WERI-Rb-1 (cell line): ENCODE measurements around the gene OSTM1.

Experiments used
- DNase-seq: peaks from one replicate; pipeline ENCODE4 v3.0.0-alpha.2; 2020
- H3K27ac ChIP-seq: fragments of 250-450 bp; sonication (Bioruptor Pico); 2 replicates; pipeline ENCODE4 v1.5.1; 2020; ENCODE audit warnings: mild to moderate bottlenecking, moderate library complexity
- H3K27me3 ChIP-seq: fragments of 250-450 bp; sonication (Bioruptor Pico); 2 replicates; pipeline ENCODE4 v1.5.1; 2021; ENCODE audit warnings: mild to moderate bottlenecking, low read depth, moderate library complexity; ENCODE audit not compliant: insufficient read depth, severe bottlenecking
- H3K36me3 ChIP-seq: fragments of 250-450 bp; sonication (Bioruptor Pico); 2 replicates; pipeline ENCODE4 v1.5.1; 2020; ENCODE audit warnings: mild to moderate bottlenecking, moderate library complexity
- H3K4me3 ChIP-seq: 2 replicates; pipeline ENCODE4 v1.5.1; 2011; ENCODE audit warnings: low read depth, mild to moderate bottlenecking, control low read depth, low read length
- H3K9me3 ChIP-seq: fragments of 250-450 bp; sonication (Bioruptor Pico); 2 replicates; pipeline ENCODE4 v1.5.1; 2021; ENCODE audit warnings: mild to moderate bottlenecking, moderate library complexity; ENCODE audit not compliant: severe bottlenecking
- CTCF ChIP-seq: IDR thresholded peaks from 2 replicates; pipeline ENCODE4 v1.5.1; 2011; ENCODE audit warnings: low read depth, mild to moderate bottlenecking, control low read depth, inconsistent platforms, low read length

The OSTM1 gene

GRCh38 chr6:108115598-108116058 is 41.1 kb upstream of the OSTM1 start:
- H3K27me3 ChIP-seq: peaks cover 5% of the 10 kb centered on the region
- peak; percentile 61 for DNase-seq
- H3K4me3 ChIP-seq: no peak overlapping the region
- no peaks in the 10 kb centered on the region for H3K36me3 ChIP-seq
- H3K9me3 ChIP-seq: no peaks in the 10 kb centered on the region
- no peak overlapping the region for H3K27ac ChIP-seq
- peak; percentile 74 for TF ChIP-seq CTCF

- peaks cover 5% of the 10 kb centered on the region for H3K27me3 ChIP-seq
- no peaks in the 10 kb centered on the region for H3K36me3 ChIP-seq
- no peaks in the 10 kb centered on the region for H3K9me3 ChIP-seq
- no peak overlapping the region for H3K27ac ChIP-seq
- H3K4me3 ChIP-seq: no peak overlapping the region
- TF ChIP-seq CTCF: no peak
- DNase-seq: no peak
These were observed 40.5 kb upstream of the OSTM1 start for GRCh38 chr6:108114841-108115597.

GRCh38 chr6:108113557-108114519 is 39.3 kb upstream of the OSTM1 start:
- H3K27ac ChIP-seq: no peak overlapping the region
- H3K9me3 ChIP-seq: no peaks in the 10 kb centered on the region
- peaks cover 5% of the 10 kb centered on the region for H3K27me3 ChIP-seq
- DNase-seq: no peak
- H3K4me3 ChIP-seq: no peak overlapping the region
- no peaks in the 10 kb centered on the region for H3K36me3 ChIP-seq
- no peak for TF ChIP-seq CTCF

DNA sequence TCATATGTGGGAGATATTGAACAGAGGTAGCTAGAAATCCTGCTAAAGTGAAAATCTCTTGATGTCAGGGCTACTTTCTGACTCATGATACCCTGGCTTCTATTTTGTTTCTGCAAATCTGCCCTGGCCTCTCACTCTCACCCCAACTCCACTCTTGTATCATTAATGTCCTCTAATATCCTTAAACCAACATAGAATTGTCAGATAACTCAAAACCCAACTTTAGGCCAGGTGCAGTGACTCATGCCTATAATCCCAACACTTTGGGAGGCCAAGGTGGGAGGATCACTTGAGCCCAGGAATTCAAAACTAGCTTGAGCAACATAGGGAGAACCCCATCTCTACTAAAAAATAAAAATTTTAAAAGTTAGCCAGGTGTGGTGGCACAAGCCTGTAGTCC is 33.8 kb upstream of the OSTM1 start:
- no peak overlapping the region for H3K27ac ChIP-seq
- H3K9me3 ChIP-seq: no peaks in the 10 kb centered on the region
- TF ChIP-seq CTCF: no peak
- H3K36me3 ChIP-seq: no peaks in the 10 kb centered on the region
- no peak overlapping the region for H3K4me3 ChIP-seq
- no peaks in the 10 kb centered on the region for H3K27me3 ChIP-seq
- no peak for DNase-seq

GRCh38 chr6:108107102-108107501 is 32.6 kb upstream of the OSTM1 start:
- no peak for TF ChIP-seq CTCF

More at GRCh38 chr6:108107102-108107501, 32.6 kb upstream of the OSTM1 start:
- Histone ChIP-seq H3K9me3 (no peaks in the 10 kb centered on the region), H3K27ac (no peak overlapping the region), H3K4me3 (no peak overlapping the region), H3K36me3 (no peaks in the 10 kb centered on the region), H3K27me3 (no peaks in the 10 kb centered on the region)
- no peak for DNase-seq
